Endometrium (tissue), 2 donors: ENCODE measurements around the gene DAZ4.
"Not testable (repeated sequence)": the region's sequence is repeated elsewhere in the genome, so short reads cannot be mapped to it uniquely, and the experiment has no call there.

Source experiments
- FAIRE-seq: peaks from 2 replicates; lab custom pipeline; 2012; peaks lifted over from hg19 to GRCh38; lab: Jason Lieb, UNC
- donor health status: control.
- donor health status: control.

The DAZ4 gene, protein sequence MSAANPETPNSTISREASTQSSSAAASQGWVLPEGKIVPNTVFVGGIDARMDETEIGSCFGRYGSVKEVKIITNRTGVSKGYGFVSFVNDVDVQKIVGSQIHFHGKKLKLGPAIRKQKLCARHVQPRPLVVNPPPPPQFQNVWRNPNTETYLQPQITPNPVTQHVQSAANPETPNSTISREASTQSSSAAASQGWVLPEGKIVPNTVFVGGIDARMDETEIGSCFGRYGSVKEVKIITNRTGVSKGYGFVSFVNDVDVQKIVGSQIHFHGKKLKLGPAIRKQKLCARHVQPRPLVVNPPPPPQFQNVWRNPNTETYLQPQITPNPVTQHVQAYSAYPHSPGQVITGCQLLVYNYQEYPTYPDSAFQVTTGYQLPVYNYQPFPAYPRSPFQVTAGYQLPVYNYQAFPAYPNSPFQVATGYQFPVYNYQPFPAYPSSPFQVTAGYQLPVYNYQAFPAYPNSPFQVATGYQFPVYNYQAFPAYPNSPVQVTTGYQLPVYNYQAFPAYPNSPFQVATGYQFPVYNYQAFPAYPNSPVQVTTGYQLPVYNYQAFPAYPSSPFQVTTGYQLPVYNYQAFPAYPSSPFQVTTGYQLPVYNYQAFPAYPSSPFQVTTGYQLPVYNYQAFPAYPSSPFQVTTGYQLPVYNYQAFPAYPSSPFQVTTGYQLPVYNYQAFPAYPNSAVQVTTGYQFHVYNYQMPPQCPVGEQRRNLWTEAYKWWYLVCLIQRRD

DNA sequence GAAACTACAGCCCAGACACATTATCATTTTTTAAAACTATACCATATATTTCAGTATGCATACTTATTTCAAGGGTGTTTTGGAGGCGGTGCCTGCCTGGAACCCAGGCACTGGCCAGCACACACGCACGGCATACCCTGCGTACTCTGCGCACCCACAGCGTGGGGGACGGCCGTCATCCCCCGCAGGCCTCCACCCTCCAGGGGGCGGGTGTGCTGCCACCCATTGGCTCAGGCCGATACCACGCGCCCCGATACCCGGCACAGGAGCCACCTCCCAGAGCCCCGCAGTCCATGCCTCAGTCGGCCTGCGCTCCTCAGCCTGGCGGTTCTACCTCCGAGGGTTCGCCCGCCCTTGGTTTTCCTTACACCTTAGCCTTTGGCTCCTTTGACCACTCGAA, at the start of gene DAZ4:
TSS of gene DAZ4 (plus strand) at position 301 of the 400 bp plus-strand sequence. CDS start 208 bp downstream, outside the sequence.
- FAIRE-seq: not testable (repeated sequence)

DNA sequence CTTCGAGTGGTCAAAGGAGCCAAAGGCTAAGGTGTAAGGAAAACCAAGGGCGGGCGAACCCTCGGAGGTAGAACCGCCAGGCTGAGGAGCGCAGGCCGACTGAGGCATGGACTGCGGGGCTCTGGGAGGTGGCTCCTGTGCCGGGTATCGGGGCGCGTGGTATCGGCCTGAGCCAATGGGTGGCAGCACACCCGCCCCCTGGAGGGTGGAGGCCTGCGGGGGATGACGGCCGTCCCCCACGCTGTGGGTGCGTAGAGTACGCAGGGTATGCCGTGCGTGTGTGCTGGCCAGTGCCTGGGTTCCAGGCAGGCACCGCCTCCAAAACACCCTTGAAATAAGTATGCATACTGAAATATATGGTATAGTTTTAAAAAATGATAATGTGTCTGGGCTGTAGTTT, 20.4 kb upstream of the DAZ4 start, which contains the start of gene DAZ3:
TSS of gene DAZ3 (minus strand) at position 101 of the 400 bp plus-strand sequence. CDS start 208 bp downstream, outside the sequence.
- not testable (repeated sequence) for FAIRE-seq

DNA sequence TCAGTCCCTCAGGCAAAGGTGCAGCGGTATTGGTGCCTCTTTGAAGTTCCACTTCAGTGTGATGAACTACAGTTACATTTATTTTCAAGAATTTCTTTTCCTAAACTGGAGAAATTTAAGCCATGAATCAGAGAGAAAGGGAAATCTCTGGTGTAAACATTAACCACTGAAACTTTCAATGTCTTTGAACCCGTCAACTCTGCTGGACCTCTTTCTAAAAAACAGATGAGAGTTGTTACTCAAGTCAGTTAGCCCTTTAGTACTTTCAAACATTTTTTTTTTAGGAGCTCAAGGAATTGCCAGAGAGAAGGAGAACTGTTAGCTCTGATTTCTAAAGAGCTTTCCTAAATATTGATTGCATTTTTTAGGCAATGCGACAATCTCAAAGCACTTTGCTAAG, 11.9 kb upstream of the DAZ4 start:
- not testable (repeated sequence) for FAIRE-seq

- FAIRE-seq: not testable (repeated sequence)
These were observed 9.4 kb upstream of the DAZ4 start for GRCh38 chrY:24824184-24824879.

DNA sequence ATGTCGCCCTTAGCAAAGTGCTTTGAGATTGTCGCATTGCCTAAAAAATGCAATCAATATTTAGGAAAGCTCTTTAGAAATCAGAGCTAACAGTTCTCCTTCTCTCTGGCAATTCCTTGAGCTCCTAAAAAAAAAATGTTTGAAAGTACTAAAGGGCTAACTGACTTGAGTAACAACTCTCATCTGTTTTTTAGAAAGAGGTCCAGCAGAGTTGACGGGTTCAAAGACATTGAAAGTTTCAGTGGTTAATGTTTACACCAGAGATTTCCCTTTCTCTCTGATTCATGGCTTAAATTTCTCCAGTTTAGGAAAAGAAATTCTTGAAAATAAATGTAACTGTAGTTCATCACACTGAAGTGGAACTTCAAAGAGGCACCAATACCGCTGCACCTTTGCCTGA, 8.7 kb upstream of the DAZ4 start:
- FAIRE-seq: not testable (repeated sequence)
